ENCODE results near the gene TNIP1. TPM values are rescaled to one million over a fixed set of nuclear protein-coding genes. Genes with fewer than 3 reads are reported as not detected.

The TNIP1 gene
- total RNA-seq, 2 donors from 2014 or later = 51.3 to 52.2 TPM

GRCh38 chr5:150987746-150988145, 93.1 kb downstream of the TNIP1 start:
- Mint-ChIP-seq H3K4me3 (no peak overlapping the region), H3K9me3 (peaks cover 16% of the 10 kb centered on the region), H3K27ac (no peak overlapping the region), H3K4me1 (no peaks in the 10 kb centered on the region), H3K36me3 (ENCODE audit: low read depth) (no peaks in the 10 kb centered on the region), H3K27me3 (ENCODE audit: insufficient read depth) (peaks cover 14% of the 10 kb centered on the region)
- Histone ChIP-seq H3K9ac (ENCODE audit: extremely low read depth, low read length, poor library complexity, severe bottlenecking) (no peak overlapping the region), H3K27ac (ENCODE audit: low read depth, low read length) (no peak overlapping the region), H3K4me1 (ENCODE audit: control insufficient read depth, insufficient read depth, low read length) (no peaks in the 10 kb centered on the region), H3K4me3 (ENCODE audit: low read length) (no peak overlapping the region), H3K36me3 (ENCODE audit: control insufficient read depth, insufficient read depth, low read length) (no peaks in the 10 kb centered on the region), H3K27me3 (ENCODE audit: control insufficient read depth, insufficient read depth, low read length, poor library complexity, severe bottlenecking) (no peaks in the 10 kb centered on the region), H3K9me3 (ENCODE audit: control insufficient read depth, low read length) (peaks cover 70% of the 10 kb centered on the region)
- WGBS, 2 experiments (ENCODE audit: insufficient coverage in 1 of 2, insufficient read length in 1 of 2) = 83 to 86% methylated on average over 3 of the region's 3 CpGs
- DNase-seq = no peak
- no peak for TF ChIP-seq CTCF (conservative IDR thresholded peaks at IDR 0.05)

Other genes starting within 250 kb of the TNIP1 start
- gene IRGM, start 234.5 kb downstream of the TNIP1 start, total RNA-seq = not detected
- gene ZNF300, start 176.1 kb downstream of the TNIP1 start, total RNA-seq = 10 to 100 TPM in 1 of 2 donors, 1 to 10 TPM in 1; 9.5 to 12.1 TPM
- gene GPX3, start 60.4 kb downstream of the TNIP1 start, total RNA-seq = 10 to 100 TPM; 44.9 to 47.1 TPM
- 100 to 1,000 TPM; 204 to 235 TPM for gene ANXA6, start 76.7 kb upstream of the TNIP1 start, total RNA-seq
- gene CCDC69, start 143.1 kb upstream of the TNIP1 start, total RNA-seq = 1 to 10 TPM; 4.4 to 6.4 TPM
- gene GM2A, start 172.2 kb upstream of the TNIP1 start, total RNA-seq = 10 to 100 TPM; 40.7 to 55.2 TPM
- gene SLC36A3, start 222.7 kb upstream of the TNIP1 start, total RNA-seq = not detected

Measured in endodermal cell (in vitro differentiated cells).